ENCODE measurements around the gene SUPT3H. TPM values are rescaled to one million over a fixed set of nuclear protein-coding genes. Genes with fewer than 3 reads are reported as not detected.
A peak's percentile ranks its signal among the peaks of the same experiment; 100 is the strongest.

Gene SUPT3H
- total RNA-seq, 1 donor from 2014 or later: 12.4 TPM

GRCh38 chr6:45416700-45417099 lies 39.0 kb upstream of the SUPT3H start:
- intact Hi-C loops (cut with micrococcal nuclease): no loop called here
- Mint-ChIP-seq H3K27ac (no peak overlapping the region), H3K4me1 (peaks cover 42% of the 10 kb centered on the region), H3K27me3 (peaks cover 15% of the 10 kb centered on the region), H3K36me3 (ENCODE audit: low read depth) (peaks cover 6% of the 10 kb centered on the region), H3K9me3 (no peaks in the 10 kb centered on the region), H3K4me3 (no peak overlapping the region)
- DNase-seq: no peak

GRCh38 chr6:45415788-45416518 lies 38.2 kb upstream of the SUPT3H start:
- Mint-ChIP-seq H3K27ac (no peak overlapping the region), H3K9me3 (no peaks in the 10 kb centered on the region), H3K4me1 (peaks cover 37% of the 10 kb centered on the region), H3K27me3 (peaks cover 12% of the 10 kb centered on the region), H3K36me3 (ENCODE audit: low read depth) (peaks cover 2% of the 10 kb centered on the region), H3K4me3 (no peak overlapping the region)
- DNase-seq: no peak
- intact Hi-C loops (cut with micrococcal nuclease): no loop called here

DNA sequence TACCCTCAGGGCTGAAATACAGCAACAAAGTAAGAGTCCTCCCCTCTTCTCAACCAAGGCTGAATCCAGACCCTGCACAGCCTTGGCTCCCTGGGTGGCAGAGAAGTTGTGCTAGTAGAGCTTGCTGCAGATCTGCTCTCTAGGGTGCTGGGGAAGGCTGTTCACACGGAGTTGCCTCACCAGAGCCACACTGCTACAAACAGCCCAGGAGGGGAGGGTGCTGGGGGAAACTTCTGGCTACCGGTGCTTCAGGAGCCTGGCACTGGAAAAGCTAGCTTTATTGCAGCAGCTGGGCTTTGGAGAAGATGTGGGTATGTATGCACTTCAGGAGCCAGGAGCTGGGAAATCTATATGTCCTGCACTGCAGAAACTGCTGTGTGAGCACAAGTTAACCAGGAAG lies 37.6 kb upstream of the SUPT3H start:
- intact Hi-C loops (cut with micrococcal nuclease): no loop called here
- H3K27me3 Mint-ChIP-seq: peaks cover 9% of the 10 kb centered on the region

DNA sequence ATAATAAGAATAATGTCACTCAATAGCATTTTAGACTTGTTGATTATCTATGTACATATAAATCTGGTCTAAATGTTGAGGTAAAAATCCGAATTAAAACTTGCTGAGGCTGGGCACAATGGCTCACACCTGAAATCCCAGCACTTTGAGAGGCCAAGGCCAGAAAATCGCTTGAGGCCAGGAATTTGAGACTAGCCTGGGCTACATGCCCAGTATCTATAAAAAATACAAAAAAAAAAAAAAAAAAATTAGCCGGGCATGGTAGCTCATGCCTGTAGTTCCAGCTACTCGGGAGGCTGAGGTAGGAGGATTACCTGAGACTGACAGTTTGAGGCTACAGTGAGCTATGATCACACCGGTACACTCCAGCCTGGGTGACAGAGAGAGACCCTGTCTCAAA lies 34.2 kb upstream of the SUPT3H start:
- intact Hi-C loops (cut with micrococcal nuclease): no loop called here
- no peak for DNase-seq
- Mint-ChIP-seq H3K36me3 (ENCODE audit: low read depth) (no peaks in the 10 kb centered on the region), H3K9me3 (peaks cover 6% of the 10 kb centered on the region), H3K4me1 (peaks cover 21% of the 10 kb centered on the region), H3K27me3 (peaks cover 5% of the 10 kb centered on the region), H3K4me3 (no peak overlapping the region), H3K27ac (no peak overlapping the region)

More for the DNA sequence above, 37.6 kb upstream of the SUPT3H start:
- H3K9me3 Mint-ChIP-seq: no peaks in the 10 kb centered on the region
- no peaks in the 10 kb centered on the region for H3K36me3 Mint-ChIP-seq (ENCODE audit: low read depth)
- H3K4me1 Mint-ChIP-seq: peaks cover 31% of the 10 kb centered on the region
- no peak for DNase-seq
- no peak overlapping the region for H3K4me3 Mint-ChIP-seq
- no peak overlapping the region for H3K27ac Mint-ChIP-seq

GRCh38 chr6:45400021-45400420 lies 22.3 kb upstream of the SUPT3H start:
- Mint-ChIP-seq H3K27me3 (peaks cover 8% of the 10 kb centered on the region), H3K36me3 (ENCODE audit: low read depth) (no peaks in the 10 kb centered on the region), H3K27ac (no peak overlapping the region), H3K4me3 (no peak overlapping the region), H3K9me3 (peaks cover 3% of the 10 kb centered on the region), H3K4me1 (peaks cover 6% of the 10 kb centered on the region)
- no peak for DNase-seq
- intact Hi-C loops (cut with micrococcal nuclease): no loop called here

DNA sequence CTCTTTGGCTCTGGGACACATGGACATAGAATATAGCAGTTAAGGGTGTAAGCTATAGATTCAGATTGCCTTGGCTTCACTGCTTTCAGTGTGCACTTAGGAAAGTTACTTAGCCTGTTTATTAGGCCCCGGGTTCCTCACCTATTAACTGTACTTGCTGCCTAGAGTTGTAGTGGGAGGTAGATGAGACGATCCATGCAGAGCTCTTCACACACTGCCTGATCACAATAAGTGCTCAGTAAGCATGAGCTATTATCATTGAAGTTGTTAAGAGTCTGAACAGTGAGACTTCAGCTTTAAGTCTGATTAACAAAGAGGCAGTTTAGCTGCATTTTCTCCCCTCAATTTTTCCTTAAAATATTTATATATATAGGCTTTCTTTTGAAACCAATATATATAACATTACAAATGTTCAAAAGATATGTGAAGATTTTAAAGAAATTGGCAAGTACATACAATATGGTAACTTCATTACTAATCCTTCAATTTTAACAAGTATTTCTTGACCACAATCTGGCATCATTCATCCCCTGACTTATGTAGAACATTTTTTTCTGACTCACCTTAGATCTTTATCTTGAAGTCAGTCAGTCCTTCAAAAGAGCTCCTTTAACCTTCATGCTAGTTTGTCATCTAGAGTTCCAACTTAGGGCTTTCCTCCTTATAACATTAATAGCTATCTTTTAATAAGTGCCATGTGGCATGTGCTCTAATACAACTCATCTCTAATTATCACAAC lies 20.5 kb upstream of the SUPT3H start:
- H3K4me3 Mint-ChIP-seq: no peak overlapping the region
- no peak overlapping the region for H3K27ac Mint-ChIP-seq
- DNase-seq: no peak
- H3K4me1 Mint-ChIP-seq: peaks cover 9% of the 10 kb centered on the region
- peaks cover 8% of the 10 kb centered on the region for H3K27me3 Mint-ChIP-seq
- peaks cover under 1% of the 10 kb centered on the region for H3K36me3 Mint-ChIP-seq (ENCODE audit: low read depth)
- intact Hi-C loops (cut with micrococcal nuclease): no loop called here
- H3K9me3 Mint-ChIP-seq: peaks cover 1% of the 10 kb centered on the region

DNA sequence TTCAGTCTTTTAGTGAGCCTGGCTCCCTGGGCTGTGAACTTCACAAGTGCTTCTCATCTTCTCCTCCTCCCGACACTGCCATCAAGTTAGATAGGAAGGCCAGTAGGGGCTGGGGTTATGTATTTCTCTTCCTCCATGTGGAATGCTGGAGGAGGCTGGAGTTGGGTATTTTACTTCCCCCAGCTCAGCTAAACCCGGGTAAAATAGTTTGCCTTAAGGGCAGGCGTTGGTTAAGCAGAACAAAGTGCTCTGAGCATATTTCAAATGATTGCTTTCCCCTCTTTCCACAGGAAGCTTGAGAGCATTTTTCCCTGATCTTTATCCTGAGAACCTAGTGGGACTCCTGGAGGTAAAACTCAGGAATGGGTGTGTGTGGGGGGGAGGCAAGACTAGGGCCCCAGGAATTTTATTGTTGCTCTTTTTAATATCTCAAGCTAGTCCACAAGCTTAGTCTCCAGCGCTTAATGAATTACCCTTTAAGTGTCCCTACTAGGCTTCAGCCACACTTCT lies 16.9 kb upstream of the SUPT3H start:
- peaks cover 12% of the 10 kb centered on the region for H3K9me3 Mint-ChIP-seq
- DNase-seq: no peak
- H3K4me1 Mint-ChIP-seq: peaks cover 13% of the 10 kb centered on the region
- H3K4me3 Mint-ChIP-seq: no peak overlapping the region
- no peaks in the 10 kb centered on the region for H3K27me3 Mint-ChIP-seq
- intact Hi-C loops (cut with micrococcal nuclease): no loop called here
- H3K27ac Mint-ChIP-seq: no peak overlapping the region
- H3K36me3 Mint-ChIP-seq (ENCODE audit: low read depth): peaks cover 7% of the 10 kb centered on the region

DNA sequence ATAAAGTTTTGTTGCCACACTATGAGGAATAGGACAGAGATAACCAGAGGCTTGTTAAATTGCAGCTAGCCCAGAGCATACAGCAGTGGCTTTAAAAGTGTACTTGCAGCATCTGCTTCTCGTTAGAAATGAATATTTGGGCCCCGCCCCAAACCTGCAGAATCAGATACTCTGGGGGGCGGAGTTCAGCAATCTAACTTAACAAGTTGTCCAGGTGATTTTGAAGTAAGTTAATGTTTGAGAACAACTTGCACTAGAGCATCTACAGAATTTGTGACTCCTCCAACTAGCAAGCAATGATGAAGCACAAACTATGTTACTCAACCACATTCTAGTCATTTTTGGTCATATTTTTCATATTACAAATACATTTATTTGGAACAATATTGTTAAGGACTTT lies 10.6 kb upstream of the SUPT3H start:
- no peak for DNase-seq
- Mint-ChIP-seq H3K36me3 (ENCODE audit: low read depth) (peaks cover 7% of the 10 kb centered on the region), H3K9me3 (peaks cover 25% of the 10 kb centered on the region), H3K27ac (no peak overlapping the region), H3K4me1 (peaks cover 4% of the 10 kb centered on the region), H3K4me3 (no peak overlapping the region), H3K27me3 (no peaks in the 10 kb centered on the region)
- intact Hi-C loops (cut with micrococcal nuclease): no loop called here

DNA sequence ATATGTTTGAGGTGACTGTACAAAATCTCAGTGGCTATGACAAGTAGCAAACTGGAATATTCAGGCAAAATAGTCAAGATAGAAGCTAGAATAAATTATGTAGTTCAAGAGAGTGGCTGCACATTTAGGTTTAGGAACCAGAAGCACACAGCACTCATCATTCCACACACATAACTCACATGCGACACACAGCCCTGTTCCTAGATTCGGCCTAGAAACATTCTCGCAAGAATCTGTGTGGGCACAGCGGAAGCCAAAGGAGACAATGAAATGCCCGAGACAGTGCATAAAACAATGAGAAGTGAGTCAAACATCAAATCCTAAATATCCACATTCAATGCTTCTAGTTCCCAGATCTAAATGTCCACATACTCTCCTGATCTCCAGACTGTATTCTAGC lies 9.5 kb upstream of the SUPT3H start:
- H3K36me3 Mint-ChIP-seq (ENCODE audit: low read depth): peaks cover 2% of the 10 kb centered on the region
- DNase-seq: no peak
- H3K9me3 Mint-ChIP-seq: peaks cover 16% of the 10 kb centered on the region
- H3K4me1 Mint-ChIP-seq: peaks cover 4% of the 10 kb centered on the region
- intact Hi-C loops (cut with micrococcal nuclease): no loop called here
- no peak overlapping the region for H3K27ac Mint-ChIP-seq
- H3K4me3 Mint-ChIP-seq: no peak overlapping the region
- H3K27me3 Mint-ChIP-seq: no peaks in the 10 kb centered on the region

- peaks cover 3% of the 10 kb centered on the region for H3K4me1 Mint-ChIP-seq
- peaks cover 1% of the 10 kb centered on the region for H3K36me3 Mint-ChIP-seq (ENCODE audit: low read depth)
- DNase-seq: no peak
- H3K27ac Mint-ChIP-seq: no peak overlapping the region
- intact Hi-C loops (cut with micrococcal nuclease): no loop called here
- no peak overlapping the region for H3K4me3 Mint-ChIP-seq
- H3K27me3 Mint-ChIP-seq: no peaks in the 10 kb centered on the region
- peaks cover 16% of the 10 kb centered on the region for H3K9me3 Mint-ChIP-seq
These were observed 8.8 kb upstream of the SUPT3H start for GRCh38 chr6:45386501-45386900.

DNA sequence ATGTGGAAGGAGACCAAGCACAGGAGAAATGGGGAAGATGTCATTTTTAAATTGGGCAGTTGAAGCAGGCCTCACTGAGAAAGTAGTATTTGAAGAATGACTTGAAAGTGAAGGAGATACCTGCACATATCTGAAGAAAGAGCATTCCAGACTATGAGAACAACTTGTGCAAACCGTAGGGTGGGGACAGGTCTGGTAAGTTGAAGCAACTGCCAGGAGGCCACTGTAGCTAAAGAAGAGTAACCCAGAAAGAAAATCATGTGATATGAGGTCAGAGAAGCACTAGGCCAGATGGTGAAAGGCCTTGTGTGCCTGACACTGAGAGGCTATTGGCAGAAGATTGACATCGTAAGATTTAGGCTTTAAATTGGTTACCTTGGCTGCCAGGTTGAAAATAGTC lies 4.7 kb upstream of the SUPT3H start:
- DNase-seq: no peak
- Mint-ChIP-seq H3K4me1 (peaks cover 10% of the 10 kb centered on the region), H3K27me3 (no peaks in the 10 kb centered on the region), H3K36me3 (ENCODE audit: low read depth) (peaks cover 5% of the 10 kb centered on the region), H3K4me3 (no peak overlapping the region), H3K27ac (no peak overlapping the region), H3K9me3 (peaks cover 7% of the 10 kb centered on the region)
- intact Hi-C loops (cut with micrococcal nuclease): no loop called here

DNA sequence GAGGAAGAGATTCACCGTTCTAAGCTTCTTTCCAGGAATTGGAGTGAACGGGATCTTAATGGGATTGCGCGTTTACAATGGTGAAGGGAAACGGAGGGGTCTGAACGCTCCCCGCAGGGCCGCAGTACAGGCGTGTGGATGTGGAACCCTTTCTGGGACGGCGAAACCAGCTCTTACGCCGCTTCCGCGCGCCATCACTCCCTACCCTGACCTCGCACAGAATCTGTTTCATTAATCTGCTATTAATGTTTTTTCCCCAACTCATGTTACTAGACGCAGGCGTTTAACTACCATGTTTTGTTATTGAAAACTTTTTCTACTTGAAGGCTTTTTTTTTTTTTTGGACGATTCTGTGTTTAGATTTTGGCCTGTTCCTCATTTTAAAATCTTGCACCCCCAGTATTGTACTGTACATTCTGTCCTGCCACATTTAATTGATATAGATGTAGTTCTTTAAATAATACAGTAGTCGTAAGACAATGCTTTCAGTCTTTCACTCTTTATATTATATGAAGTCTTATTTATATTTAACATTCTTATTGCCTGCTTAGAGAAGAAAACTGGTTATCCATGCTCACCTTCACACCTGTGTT lies 696 bp upstream of the SUPT3H start:
- Mint-ChIP-seq H3K9me3 (no peaks in the 10 kb centered on the region), H3K36me3 (ENCODE audit: low read depth) (peaks cover 7% of the 10 kb centered on the region), H3K4me1 (peaks cover 25% of the 10 kb centered on the region), H3K27me3 (no peaks in the 10 kb centered on the region), H3K4me3 (peak overlapping the region; percentile 99), H3K27ac (peak overlapping the region; percentile 100)
- intact Hi-C loops (cut with micrococcal nuclease): loop anchor here (2.0 to 5.0 kb wide), 5 partner anchors 208 to 736 kb away; no protein-coding TSS in a partner anchor
- no peak for DNase-seq

- no peaks in the 10 kb centered on the region for H3K9me3 Mint-ChIP-seq
- H3K27ac Mint-ChIP-seq: peak overlapping the region; percentile 100
- H3K4me3 Mint-ChIP-seq: peak overlapping the region; percentile 99
- H3K36me3 Mint-ChIP-seq (ENCODE audit: low read depth): peaks cover 7% of the 10 kb centered on the region
- H3K27me3 Mint-ChIP-seq: no peaks in the 10 kb centered on the region
- DNase-seq: no peak
- intact Hi-C loops (cut with micrococcal nuclease): loop anchor here (1.0 to 5.0 kb wide), 12 partner anchors 43 to 735 kb away; no protein-coding TSS in a partner anchor
- H3K4me1 Mint-ChIP-seq: peaks cover 28% of the 10 kb centered on the region
These were observed 636 bp downstream of the SUPT3H start for GRCh38 chr6:45377043-45377553.

All from activated CD4-positive, alpha-beta T cell treated with anti-CD3 and anti-CD28 coated beads, Interleukin-2, amount 10 ng/mL, durations not matched to agents 24 days and 14 days (primary cell).